PFSK-1 (cell line): Measurements from ENCODE around the gene CCDC186.

Experiments
- POLR2AphosphoS5 ChIP-seq: IDR thresholded peaks from 2 replicates; pipeline ENCODE4 v1.6.1; 2012; ENCODE audit warnings: low read depth, mild to moderate bottlenecking, control low read depth, low read length, moderate library complexity
- SIN3A ChIP-seq: IDR thresholded peaks from 2 replicates; pipeline ENCODE4 v1.6.1; 2012; ENCODE audit warnings: mild to moderate bottlenecking, low read length, moderate library complexity, borderline replicate concordance; ENCODE audit not compliant: insufficient read depth
- TAF1 ChIP-seq: IDR thresholded peaks from 2 replicates; pipeline ENCODE4 v1.6.1; 2012; ENCODE audit warnings: low read length, control low read depth, borderline replicate concordance; ENCODE audit not compliant: insufficient read depth
- TF ChIP-seq, protein P1 (sequence below), 2 experiments: IDR thresholded peaks; 2 replicates each; pipeline versions ENCODE4 v1.6.1 to v1.8.0; 2011 to 2012; ENCODE audit warnings: low read depth in 2 of 2, low read length in 2 of 2, control low read depth in 1 of 2, inconsistent platforms in 1 of 2, mild to moderate bottlenecking in 1 of 2, moderate library complexity in 1 of 2; ENCODE audit not compliant: insufficient read depth in 1 of 2

- TF ChIP-seq SIN3A: no peak
- no peak for TF ChIP-seq POLR2AphosphoS5
- no peak for TF ChIP-seq TAF1
- TF ChIP-seq, protein P1, sequence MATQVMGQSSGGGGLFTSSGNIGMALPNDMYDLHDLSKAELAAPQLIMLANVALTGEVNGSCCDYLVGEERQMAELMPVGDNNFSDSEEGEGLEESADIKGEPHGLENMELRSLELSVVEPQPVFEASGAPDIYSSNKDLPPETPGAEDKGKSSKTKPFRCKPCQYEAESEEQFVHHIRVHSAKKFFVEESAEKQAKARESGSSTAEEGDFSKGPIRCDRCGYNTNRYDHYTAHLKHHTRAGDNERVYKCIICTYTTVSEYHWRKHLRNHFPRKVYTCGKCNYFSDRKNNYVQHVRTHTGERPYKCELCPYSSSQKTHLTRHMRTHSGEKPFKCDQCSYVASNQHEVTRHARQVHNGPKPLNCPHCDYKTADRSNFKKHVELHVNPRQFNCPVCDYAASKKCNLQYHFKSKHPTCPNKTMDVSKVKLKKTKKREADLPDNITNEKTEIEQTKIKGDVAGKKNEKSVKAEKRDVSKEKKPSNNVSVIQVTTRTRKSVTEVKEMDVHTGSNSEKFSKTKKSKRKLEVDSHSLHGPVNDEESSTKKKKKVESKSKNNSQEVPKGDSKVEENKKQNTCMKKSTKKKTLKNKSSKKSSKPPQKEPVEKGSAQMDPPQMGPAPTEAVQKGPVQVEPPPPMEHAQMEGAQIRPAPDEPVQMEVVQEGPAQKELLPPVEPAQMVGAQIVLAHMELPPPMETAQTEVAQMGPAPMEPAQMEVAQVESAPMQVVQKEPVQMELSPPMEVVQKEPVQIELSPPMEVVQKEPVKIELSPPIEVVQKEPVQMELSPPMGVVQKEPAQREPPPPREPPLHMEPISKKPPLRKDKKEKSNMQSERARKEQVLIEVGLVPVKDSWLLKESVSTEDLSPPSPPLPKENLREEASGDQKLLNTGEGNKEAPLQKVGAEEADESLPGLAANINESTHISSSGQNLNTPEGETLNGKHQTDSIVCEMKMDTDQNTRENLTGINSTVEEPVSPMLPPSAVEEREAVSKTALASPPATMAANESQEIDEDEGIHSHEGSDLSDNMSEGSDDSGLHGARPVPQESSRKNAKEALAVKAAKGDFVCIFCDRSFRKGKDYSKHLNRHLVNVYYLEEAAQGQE (IDR thresholded peaks at IDR 0.05; ENCODE audit: insufficient read depth in 1 of 2, low read depth in 2 of 2, low read length in 2 of 2): no peak
Observed at GRCh38 chr10:114094795-114095194, 79.2 kb downstream of the CCDC186 start.
